ENCODE data around the gene DEPDC5. TPM values are rescaled to one million over a fixed set of nuclear protein-coding genes. Genes with fewer than 3 reads are reported as not detected.

DEPDC5 gene
- total RNA-seq, 1 experiment from 2014 or later: 28.1 TPM

- H4K20me1 ChIP-seq (ENCODE audit: insufficient read depth): no peaks in the 10 kb centered on the region
- H3F3A ChIP-seq (ENCODE audit: insufficient read depth, low read depth): 0 out of 2 replicates have a peak, but pooled peaks cover 5% of the 10 kb centered on the region
- H3K9me2 ChIP-seq (ENCODE audit: insufficient read depth): no peaks in the 10 kb centered on the region
- H3K79me2 ChIP-seq (ENCODE audit: low read depth): no peaks in the 10 kb centered on the region
- H3K4me2 ChIP-seq: no peak overlapping the region
- H3K36me3 ChIP-seq (ENCODE audit: low read depth): no peaks in the 10 kb centered on the region
- no peaks in the 10 kb centered on the region for H3K4me1 ChIP-seq (replicated peaks; ENCODE audit: insufficient read depth)
- no peak overlapping the region for H3K4me3 ChIP-seq
- DNase-seq: no peak
- no peak overlapping the region for H3K27ac ChIP-seq
- H3K27me3 ChIP-seq (ENCODE audit: insufficient read depth, low read depth): no peaks in the 10 kb centered on the region
- TF ChIP-seq CTCF (conservative IDR thresholded peaks at IDR 0.05) (no peak), EZH2 (IDR thresholded peaks at IDR 0.05; ENCODE audit: low read depth) (no peak)
- intact Hi-C loops (cut with micrococcal nuclease; ENCODE audit: unreplicated experiment): no loop called here
- BruUV-seq (replicated peaks): no TSS peak
- no peaks in the 10 kb centered on the region for H3K9me3 ChIP-seq (ENCODE audit: insufficient read depth, low read depth)
- ChIA-PET CTCF (no interaction called here), POLR2A (ENCODE audit: unreplicated experiment) (interaction anchor here (0.6 kb wide), 1 partner anchor 597 kb away, joined by 7 read pairs; no protein-coding TSS in a partner anchor)
- H2AFZ ChIP-seq: no peak overlapping the region
Measured at GRCh38 chr22:31879585-31879984, 125.8 kb downstream of the DEPDC5 start.

DNA sequence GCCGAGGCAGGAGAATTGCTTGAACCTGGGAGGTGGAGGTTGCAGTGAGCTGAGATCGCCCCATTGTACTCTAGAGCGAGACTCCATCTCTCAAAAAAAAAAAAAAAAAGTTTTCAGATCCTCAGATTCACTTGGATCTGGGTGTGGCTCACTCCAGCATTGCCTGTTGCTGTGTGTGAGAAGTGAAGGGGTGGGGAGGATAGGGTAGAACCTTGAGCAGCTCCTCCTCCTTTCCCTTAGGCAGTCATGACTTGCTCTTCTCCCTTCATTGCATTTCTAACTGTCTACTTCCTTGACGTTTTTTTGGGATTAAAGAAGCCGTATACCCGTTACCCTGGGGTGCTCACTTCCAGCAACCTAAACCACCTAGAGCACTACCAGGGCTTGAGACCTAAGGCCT, 127.4 kb downstream of the DEPDC5 start:
- TF ChIP-seq CTCF (conservative IDR thresholded peaks at IDR 0.05) (no peak), EZH2 (IDR thresholded peaks at IDR 0.05; ENCODE audit: low read depth) (no peak)
- Histone ChIP-seq H3K4me1 (replicated peaks; ENCODE audit: insufficient read depth) (no peaks in the 10 kb centered on the region), H3K27me3 (ENCODE audit: insufficient read depth, low read depth) (no peaks in the 10 kb centered on the region), H3K9me2 (ENCODE audit: insufficient read depth) (no peaks in the 10 kb centered on the region), H3K4me2 (no peak overlapping the region), H3K79me2 (ENCODE audit: low read depth) (no peaks in the 10 kb centered on the region), H4K20me1 (ENCODE audit: insufficient read depth) (no peaks in the 10 kb centered on the region), H2AFZ (no peak overlapping the region), H3F3A (ENCODE audit: insufficient read depth, low read depth) (no peaks in the 10 kb centered on the region), H3K36me3 (ENCODE audit: low read depth) (no peaks in the 10 kb centered on the region), H3K9me3 (ENCODE audit: insufficient read depth, low read depth) (no peaks in the 10 kb centered on the region), H3K27ac (no peak overlapping the region), H3K4me3 (no peak overlapping the region)
- POLR2A ChIA-PET (ENCODE audit: unreplicated experiment): no interaction called here
- BruUV-seq (replicated peaks): no TSS peak
- intact Hi-C loops (cut with micrococcal nuclease; ENCODE audit: unreplicated experiment): no loop called here
- no peak for DNase-seq
- CTCF ChIA-PET: interaction anchor here (0.6 kb wide), 2 partner anchors 61 to 1188 kb away, joined by 3 to 4 read pairs; no protein-coding TSS in a partner anchor

DNA sequence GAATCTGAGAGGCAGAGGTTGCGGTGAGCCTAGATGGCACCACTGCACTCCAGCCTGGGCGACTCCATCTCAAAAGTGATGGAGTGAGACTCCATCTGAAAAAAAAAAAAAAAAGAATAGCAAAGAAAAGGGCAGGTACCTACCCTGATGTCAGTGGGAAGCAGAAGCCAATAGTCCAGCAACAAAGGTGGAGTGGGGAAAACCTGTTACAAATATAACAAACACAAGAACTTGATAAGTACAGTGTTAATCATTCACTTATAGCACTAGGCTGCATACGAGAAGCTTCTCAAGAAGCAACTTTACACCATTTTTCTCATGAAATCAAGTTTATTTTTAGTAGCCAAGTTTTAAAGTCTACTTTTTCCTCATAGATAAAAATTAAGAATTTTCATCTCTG, 128.0 kb downstream of the DEPDC5 start:
- no TSS peak for BruUV-seq (replicated peaks)
- Histone ChIP-seq H3K9me3 (ENCODE audit: insufficient read depth, low read depth) (no peaks in the 10 kb centered on the region), H3K27me3 (ENCODE audit: insufficient read depth, low read depth) (no peaks in the 10 kb centered on the region), H3K4me1 (replicated peaks; ENCODE audit: insufficient read depth) (no peaks in the 10 kb centered on the region), H3K9me2 (ENCODE audit: insufficient read depth) (no peaks in the 10 kb centered on the region), H3K4me3 (no peak overlapping the region), H3K79me2 (ENCODE audit: low read depth) (no peaks in the 10 kb centered on the region), H3K36me3 (ENCODE audit: low read depth) (no peaks in the 10 kb centered on the region), H3K27ac (no peak overlapping the region), H4K20me1 (ENCODE audit: insufficient read depth) (no peaks in the 10 kb centered on the region), H2AFZ (no peak overlapping the region), H3K4me2 (no peak overlapping the region), H3F3A (ENCODE audit: insufficient read depth, low read depth) (no peaks in the 10 kb centered on the region)
- DNase-seq: no peak
- intact Hi-C loops (cut with micrococcal nuclease; ENCODE audit: unreplicated experiment): no loop called here
- TF ChIP-seq CTCF (conservative IDR thresholded peaks at IDR 0.05): no peak
- TF ChIP-seq EZH2 (IDR thresholded peaks at IDR 0.05; ENCODE audit: low read depth): no peak
- ChIA-PET CTCF (no interaction called here), POLR2A (ENCODE audit: unreplicated experiment) (no interaction called here)

All from PC-9 (cell line).